Keratinocyte (primary cell): ENCODE measurements around the gene MIEF1. TPM values are rescaled to one million over a fixed set of nuclear protein-coding genes. Genes with fewer than 3 reads are reported as not detected.
"Not testable (repeated sequence)": the region's sequence is repeated elsewhere in the genome, so short reads cannot be mapped to it uniquely, and the experiment has no call there.

Experiments
- DNase-seq: peaks from one replicate; pipeline ENCODE4 v3.0.0-alpha.2; 2011; ENCODE audit warnings: low read depth, missing footprints, low spot score
- FAIRE-seq: peaks from 2 replicates; lab custom pipeline; 2011; peaks lifted over from hg19 to GRCh38; lab: Jason Lieb, UNC
- H2AFZ ChIP-seq: 2 replicates; pipeline ENCODE4 v1.6.0; 2012; ENCODE audit warnings: low read length, control low read depth, inconsistent platforms; ENCODE audit not compliant: control insufficient read depth
- H3K27ac ChIP-seq: 2 replicates; pipeline ENCODE4 v1.5.1; 2011; ENCODE audit warnings: low read length; ENCODE audit not compliant: control insufficient read depth, insufficient read depth
- H3K27me3 ChIP-seq: 3 replicates; pipeline ENCODE4 v1.6.0; 2011; ENCODE audit warnings: low read length; ENCODE audit not compliant: control insufficient read depth, insufficient read depth; ENCODE audit errors: extremely low read depth
- H3K36me3 ChIP-seq, 2 experiments: 2 replicates in 1 of 2; 3 replicates in 1 of 2; pipeline ENCODE4 v1.5.1; 2011; ENCODE audit warnings: low read length in 2 of 2, mild to moderate bottlenecking in 1 of 2; ENCODE audit not compliant: control insufficient read depth in 2 of 2, insufficient read depth in 2 of 2; ENCODE audit errors: extremely low read depth in 1 of 2
- H3K4me1 ChIP-seq: 3 replicates; pipeline ENCODE4 v1.5.1; 2011; ENCODE audit warnings: low read length; ENCODE audit not compliant: control insufficient read depth, insufficient read depth; ENCODE audit errors: extremely low read depth
- H3K4me2 ChIP-seq: 3 replicates; pipeline ENCODE4 v1.6.0; 2011; ENCODE audit warnings: low read depth, low read length; ENCODE audit not compliant: control insufficient read depth, insufficient read depth; ENCODE audit errors: extremely low read depth
- H3K4me3 ChIP-seq, 3 experiments: fragments of 200-600 bp in 1 of 3; sonication (generic) in 1 of 3; 2 replicates in 2 of 3; 3 replicates in 1 of 3; pipeline ENCODE4 v1.5.1; 2011 to 2016; ENCODE audit warnings: low read length in 3 of 3, mild to moderate bottlenecking in 3 of 3, control low read depth in 2 of 3, inconsistent platforms in 1 of 3, low read depth in 1 of 3, mixed read lengths in 1 of 3, mixed run types in 1 of 3, moderate library complexity in 1 of 3; ENCODE audit not compliant: control insufficient read depth in 2 of 3, insufficient read depth in 2 of 3; ENCODE audit errors: extremely low read depth in 1 of 3
- H3K79me2 ChIP-seq: 2 replicates; pipeline ENCODE4 v1.6.0; 2012; ENCODE audit warnings: low read length; ENCODE audit not compliant: control insufficient read depth, insufficient read depth
- H3K9ac ChIP-seq: 3 replicates; pipeline ENCODE4 v1.6.0; 2011; ENCODE audit warnings: low read length; ENCODE audit not compliant: control insufficient read depth, insufficient read depth; ENCODE audit errors: extremely low read depth
- H3K9me1 ChIP-seq: 3 replicates; pipeline ENCODE4 v1.6.0; 2011; ENCODE audit warnings: low read length; ENCODE audit not compliant: control insufficient read depth, insufficient read depth; ENCODE audit errors: extremely low read depth
- H3K9me3 ChIP-seq: 2 replicates; pipeline ENCODE4 v1.5.1; 2012; ENCODE audit warnings: low read depth, low read length; ENCODE audit not compliant: control insufficient read depth
- H4K20me1 ChIP-seq: 3 replicates; pipeline ENCODE4 v1.6.0; 2011; ENCODE audit warnings: low read length; ENCODE audit not compliant: control insufficient read depth, insufficient read depth; ENCODE audit errors: extremely low read depth
- CTCF ChIP-seq, 3 experiments: IDR thresholded peaks in 1 of 3; conservative IDR thresholded peaks in 1 of 3; optimal IDR thresholded peaks in 1 of 3; 2 replicates in 2 of 3; 3 replicates in 1 of 3; pipeline versions ENCODE3 to v1.5.1; 2011; ENCODE audit warnings: low read length in 3 of 3, mild to moderate bottlenecking in 3 of 3, moderate library complexity in 2 of 3, control low read depth in 1 of 3, inconsistent platforms in 1 of 3; ENCODE audit not compliant: insufficient read depth in 2 of 3; ENCODE audit errors: extremely low read depth in 1 of 3
- EZH2 ChIP-seq: IDR thresholded peaks from one replicate; pipeline ENCODE4 v1.6.1; 2012; ENCODE audit warnings: inconsistent platforms, mild to moderate bottlenecking, low read length, moderate library complexity
- dilution Hi-C: fragments of 300-500 bp; cut with MboI; formaldehyde crosslinking; loops from one replicate; pipeline ENCODE4 v1.7.0; 2020; ENCODE audit warnings: low sequenced_read_pairs; ENCODE audit not compliant: extremely low pct_ligation_motif_present
- polyA plus RNA-seq, 5 experiments: library from polyadenylated mRNA; depleted of rRNA in 3 of 5; stranded (reverse) in 3 of 5; stranded (forward) in 1 of 5; unstranded in 1 of 5; fragments of >200 nt; gene quantifications; 1 replicate in 1 of 5; 2 replicates in 3 of 5; 3 replicates in 1 of 5; pipeline versions ENCODE4 v1.2.1 to v1.2.3, GENCODE V29; 2011 to 2012; ENCODE audit warnings: missing spikeins in 2 of 5, low read depth in 1 of 5, low replicate concordance in 1 of 5

MIEF1 gene
- polyA plus RNA-seq, 1 donor (not counting 4 experiments of a cell fraction or from before 2014, with no cell fraction given), result 18.4 TPM

DNA sequence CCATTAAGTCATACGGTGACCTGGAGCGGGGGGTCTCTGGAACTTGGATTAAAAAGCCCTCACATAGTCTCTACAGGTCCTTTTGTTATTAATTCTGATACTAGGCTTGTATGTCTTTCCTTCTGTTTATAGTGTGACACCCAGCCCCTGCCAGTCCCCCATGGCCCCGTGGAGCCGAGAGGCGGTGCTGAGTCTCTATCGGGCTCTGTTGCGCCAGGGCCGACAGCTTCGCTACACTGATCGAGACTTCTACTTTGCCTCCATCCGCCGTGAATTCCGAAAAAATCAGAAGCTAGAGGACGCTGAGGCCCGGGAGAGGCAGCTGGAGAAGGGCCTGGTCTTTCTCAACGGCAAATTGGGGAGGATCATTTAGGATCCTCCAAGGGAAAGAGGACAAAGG, 2.0 kb downstream of the MIEF1 start:
- no peak overlapping the region for H3K27ac ChIP-seq
- no peaks in the 10 kb centered on the region for H3K9me3 ChIP-seq
- peaks cover 61% of the 10 kb centered on the region for H3K79me2 ChIP-seq
- no peak overlapping the region for H3K4me3 ChIP-seq
- H3K27me3 ChIP-seq, result no peaks in the 10 kb centered on the region
- no peak overlapping the region for H3K4me2 ChIP-seq
- H3K9me1 ChIP-seq, result no peaks in the 10 kb centered on the region
- H3K9ac ChIP-seq, result no peak overlapping the region
- peaks cover 18% of the 10 kb centered on the region for H3K4me1 ChIP-seq
- no peak overlapping the region for H2AFZ ChIP-seq
- peaks cover 22 to 28% of the 10 kb centered on the region in 2 experiments for H3K36me3 ChIP-seq
- no peak for DNase-seq
- dilution Hi-C loops, result no loop called here
- no peaks in the 10 kb centered on the region for H4K20me1 ChIP-seq
- TF ChIP-seq EZH2 (no peak), CTCF (optimal IDR thresholded peaks at IDR 0.05 in 1 of 3, IDR thresholded peaks at IDR 0.05 in 1 of 3, conservative IDR thresholded peaks at IDR 0.05 in 1 of 3; ENCODE audit: extremely low read depth in 1 of 3, insufficient read depth in 2 of 3, low read length in 3 of 3) (no peak)
- no peak for FAIRE-seq

- H3K9me1 ChIP-seq, H4K20me1 ChIP-seq, H2AFZ ChIP-seq, DNase-seq, dilution Hi-C loops, H3K27ac ChIP-seq, H3K9me3 ChIP-seq, H3K4me1 ChIP-seq, H3K27me3 ChIP-seq, H3K4me2 ChIP-seq, H3K9ac ChIP-seq, H3K4me3 ChIP-seq, FAIRE-seq: not testable (repeated sequence)
- Histone ChIP-seq H3K36me3 (peaks cover 36 to 44% of the 10 kb centered on the region in 2 experiments), H3K79me2 (peaks cover 82% of the 10 kb centered on the region)
Observed at GRCh38 chr22:39507021-39507420, 4.9 kb downstream of the MIEF1 start.

DNA sequence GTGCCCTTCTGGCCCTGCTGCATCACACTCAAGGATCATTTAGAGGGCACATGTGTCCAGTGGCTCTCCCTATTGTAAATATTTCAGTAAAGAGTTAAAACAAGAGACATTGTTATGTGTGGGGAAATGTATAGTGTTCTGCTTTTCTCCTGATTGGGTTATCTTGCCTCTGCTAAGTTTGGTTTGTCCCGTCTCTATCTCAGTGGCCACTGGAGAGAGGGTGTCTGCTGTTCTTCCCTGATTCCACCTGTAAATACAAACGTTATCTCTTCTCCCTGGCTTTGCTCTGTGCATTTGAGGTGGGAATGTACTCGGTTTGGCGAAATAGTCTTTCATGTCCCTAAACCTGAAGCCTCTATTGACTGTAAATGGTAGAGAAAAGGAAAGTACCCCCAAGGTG, 6.3 kb downstream of the MIEF1 start:
- Histone ChIP-seq H3K79me2 (peaks cover 73% of the 10 kb centered on the region), H3K4me2 (no peak overlapping the region), H3K27me3 (no peaks in the 10 kb centered on the region), H3K4me3 (no peak overlapping the region), H3K27ac (no peak overlapping the region), H3K9me3 (no peaks in the 10 kb centered on the region), H3K36me3 (peaks cover 41 to 50% of the 10 kb centered on the region in 2 experiments), H3K9ac (no peak overlapping the region), H3K4me1 (peaks cover 4% of the 10 kb centered on the region), H4K20me1 (peaks cover 3% of the 10 kb centered on the region), H2AFZ (no peak overlapping the region), H3K9me1 (no peaks in the 10 kb centered on the region)
- no peak for DNase-seq
- dilution Hi-C loops, result no loop called here
- FAIRE-seq, result no peak
- TF ChIP-seq CTCF (optimal IDR thresholded peaks at IDR 0.05 in 1 of 3, IDR thresholded peaks at IDR 0.05 in 1 of 3, conservative IDR thresholded peaks at IDR 0.05 in 1 of 3; ENCODE audit: extremely low read depth in 1 of 3, insufficient read depth in 2 of 3, low read length in 3 of 3) (no peak), EZH2 (no peak)
